SH-SY5Y (cell line): ENCODE measurements around the gene SFXN5.

Experiments used
- GATA2 ChIP-seq: IDR thresholded peaks from 2 replicates; pipeline ENCODE4 v1.6.1; 2011; ENCODE audit warnings: mild to moderate bottlenecking, low read depth, low read length
- GATA3 ChIP-seq: IDR thresholded peaks from 2 replicates; pipeline ENCODE4 v1.6.1; 2011; ENCODE audit warnings: low read depth, mild to moderate bottlenecking, low read length, moderate library complexity

GRCh38 chr2:72972352-72973136, 99.0 kb downstream of the SFXN5 start:
- TF ChIP-seq GATA3 (no peak), GATA2 (no peak)
